Measurements from ENCODE around the gene SLC32A1. TPM values are rescaled to one million over a fixed set of nuclear protein-coding genes. Genes with fewer than 3 reads are reported as not detected.

SLC32A1 gene
- total RNA-seq, 4 donors from 2014 or later: not detected

DNA sequence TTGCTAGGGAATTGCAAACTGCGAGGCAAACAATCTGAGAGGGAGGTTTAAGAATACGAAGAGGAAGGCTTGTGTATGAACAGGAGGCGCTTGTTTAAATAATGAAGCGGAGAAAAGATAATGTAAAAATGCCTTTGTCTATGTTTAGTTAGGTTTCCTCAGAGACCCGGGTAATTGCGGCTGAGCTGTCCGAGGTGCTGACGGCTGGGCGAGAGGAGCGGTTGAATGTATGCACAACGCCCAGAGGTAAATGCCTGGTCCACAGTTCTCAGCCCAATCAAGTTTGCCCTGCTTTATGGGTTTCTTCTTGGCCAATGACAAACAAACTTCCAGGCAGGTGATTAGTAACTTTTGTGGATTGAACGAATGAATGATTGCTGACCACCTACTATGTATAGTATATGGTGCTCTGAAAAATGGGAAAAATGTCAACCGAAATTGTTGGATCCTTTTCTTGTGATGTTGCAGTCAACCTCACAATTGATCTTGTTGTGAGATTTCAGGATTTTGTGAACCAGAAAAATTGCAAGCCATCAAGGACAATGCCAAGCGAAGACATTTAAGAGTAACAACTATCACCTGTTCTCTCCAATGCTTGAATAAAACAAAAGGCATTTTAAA is 38.3 kb upstream of the SLC32A1 start:
- WGBS, 2 donors: 13 to 15% methylated on average over 14 of the region's 14 CpGs
- Histone ChIP-seq H3K4me3 (no peak overlapping the region), H3K4me1 (no peaks in the 10 kb centered on the region), H3K27ac (no peak overlapping the region), H3K27me3 (no peaks in the 10 kb centered on the region), H3K9me3 (no peaks in the 10 kb centered on the region), H3K36me3 (no peaks in the 10 kb centered on the region)
- TF ChIP-seq EP300 (IDR thresholded peaks at IDR 0.05): no peak
- no peak for TF ChIP-seq POLR2A (IDR thresholded peaks at IDR 0.05)
- TF ChIP-seq, protein P1, sequence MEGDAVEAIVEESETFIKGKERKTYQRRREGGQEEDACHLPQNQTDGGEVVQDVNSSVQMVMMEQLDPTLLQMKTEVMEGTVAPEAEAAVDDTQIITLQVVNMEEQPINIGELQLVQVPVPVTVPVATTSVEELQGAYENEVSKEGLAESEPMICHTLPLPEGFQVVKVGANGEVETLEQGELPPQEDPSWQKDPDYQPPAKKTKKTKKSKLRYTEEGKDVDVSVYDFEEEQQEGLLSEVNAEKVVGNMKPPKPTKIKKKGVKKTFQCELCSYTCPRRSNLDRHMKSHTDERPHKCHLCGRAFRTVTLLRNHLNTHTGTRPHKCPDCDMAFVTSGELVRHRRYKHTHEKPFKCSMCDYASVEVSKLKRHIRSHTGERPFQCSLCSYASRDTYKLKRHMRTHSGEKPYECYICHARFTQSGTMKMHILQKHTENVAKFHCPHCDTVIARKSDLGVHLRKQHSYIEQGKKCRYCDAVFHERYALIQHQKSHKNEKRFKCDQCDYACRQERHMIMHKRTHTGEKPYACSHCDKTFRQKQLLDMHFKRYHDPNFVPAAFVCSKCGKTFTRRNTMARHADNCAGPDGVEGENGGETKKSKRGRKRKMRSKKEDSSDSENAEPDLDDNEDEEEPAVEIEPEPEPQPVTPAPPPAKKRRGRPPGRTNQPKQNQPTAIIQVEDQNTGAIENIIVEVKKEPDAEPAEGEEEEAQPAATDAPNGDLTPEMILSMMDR (IDR thresholded peaks at IDR 0.05): no peak
- peak in 1 of 2 donors; percentile 12 for DNase-seq (ENCODE audit: low spot score in 2 of 2)

DNA sequence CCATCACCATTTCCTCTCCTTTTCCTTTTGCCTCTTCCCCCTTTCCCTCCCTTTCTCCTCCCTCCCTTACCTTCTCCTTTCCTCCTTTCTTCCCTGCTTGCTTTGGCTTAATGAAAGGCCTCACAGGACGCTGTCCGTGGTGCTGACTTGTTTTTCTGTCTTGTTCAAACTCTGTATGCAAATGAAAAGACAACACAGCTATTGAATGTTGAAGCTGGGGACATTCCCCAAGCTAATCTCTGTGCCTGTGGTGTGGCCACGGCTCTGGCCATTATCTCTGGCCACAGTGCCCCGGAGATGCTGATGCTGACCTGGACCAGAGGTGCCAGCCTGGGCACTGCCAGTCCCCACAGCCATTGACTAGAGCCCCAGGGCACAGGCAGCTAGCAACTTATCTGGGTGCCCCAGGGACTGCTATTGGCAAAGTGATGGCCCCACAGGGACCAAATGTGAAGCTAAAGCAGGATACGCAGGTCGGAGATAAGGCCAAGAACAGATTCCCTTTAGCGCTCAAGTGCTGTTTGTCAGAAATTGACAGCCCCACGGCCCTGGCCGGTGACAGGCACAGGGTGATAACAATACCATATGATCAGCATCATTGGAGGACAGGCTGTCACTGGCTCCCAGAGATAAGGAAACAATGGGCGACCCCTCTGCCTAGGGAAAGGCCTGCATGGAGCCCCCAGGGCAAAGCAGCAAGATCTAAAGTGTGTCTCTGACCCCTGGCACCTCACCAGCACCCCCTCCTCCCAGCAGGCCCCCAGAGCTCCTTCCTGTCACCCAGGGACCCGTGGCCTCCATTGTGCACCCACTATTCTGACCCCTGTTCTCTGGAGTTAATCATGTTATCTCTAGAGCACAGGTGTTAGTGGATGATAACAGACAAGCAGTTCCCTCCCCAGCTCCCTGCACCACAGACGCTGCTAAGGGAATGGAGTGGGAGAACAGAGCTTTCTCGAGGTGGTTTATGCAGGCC is 31.6 kb upstream of the SLC32A1 start:
- H3K27ac ChIP-seq: no peak overlapping the region
- H3K4me3 ChIP-seq: no peak overlapping the region
- TF ChIP-seq, protein P1 (IDR thresholded peaks at IDR 0.05): no peak
- TF ChIP-seq POLR2A (IDR thresholded peaks at IDR 0.05): no peak
- no peak for TF ChIP-seq EP300 (IDR thresholded peaks at IDR 0.05)
- no peaks in the 10 kb centered on the region for H3K36me3 ChIP-seq
- 31% methylated on average over 13 of the region's 13 CpGs for WGBS, 2 donors
- no peaks in the 10 kb centered on the region for H3K9me3 ChIP-seq
- DNase-seq (ENCODE audit: low spot score in 2 of 2): peak in 1 of 2 donors; percentile 42
- H3K4me1 ChIP-seq: no peaks in the 10 kb centered on the region
- no peaks in the 10 kb centered on the region for H3K27me3 ChIP-seq

DNA sequence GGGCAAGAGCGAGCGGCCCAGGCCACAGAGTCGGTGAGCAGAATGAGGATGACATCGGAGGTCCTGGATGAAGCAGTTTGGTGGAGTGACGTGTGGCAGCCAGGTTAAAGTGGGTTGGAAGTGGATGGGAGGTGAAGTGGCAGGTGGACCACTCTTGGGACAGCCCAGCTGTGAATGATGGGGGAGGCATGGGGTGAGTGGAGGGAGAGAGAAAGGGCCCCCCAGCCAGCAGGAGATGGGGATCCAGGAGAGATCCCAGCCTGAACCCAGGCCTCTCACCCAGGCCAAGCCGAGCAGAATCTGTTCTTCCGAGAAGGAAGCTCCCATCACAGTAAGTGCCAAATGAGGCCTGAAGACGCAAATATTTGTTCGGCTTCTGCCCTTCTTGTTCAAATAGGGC is 27.0 kb upstream of the SLC32A1 start:
- Histone ChIP-seq H3K4me1 (no peaks in the 10 kb centered on the region), H3K9me3 (no peaks in the 10 kb centered on the region), H3K27ac (no peak overlapping the region), H3K36me3 (no peaks in the 10 kb centered on the region), H3K4me3 (no peak overlapping the region), H3K27me3 (peaks cover 0 to 19% of the 10 kb centered on the region in 2 donors)
- WGBS, 2 donors: 69 to 75% methylated on average over 9 of the region's 9 CpGs
- DNase-seq (ENCODE audit: low spot score in 2 of 2): no peak
- TF ChIP-seq POLR2A (IDR thresholded peaks at IDR 0.05): no peak
- TF ChIP-seq, protein P1 (IDR thresholded peaks at IDR 0.05): no peak
- no peak for TF ChIP-seq EP300 (IDR thresholded peaks at IDR 0.05)

DNA sequence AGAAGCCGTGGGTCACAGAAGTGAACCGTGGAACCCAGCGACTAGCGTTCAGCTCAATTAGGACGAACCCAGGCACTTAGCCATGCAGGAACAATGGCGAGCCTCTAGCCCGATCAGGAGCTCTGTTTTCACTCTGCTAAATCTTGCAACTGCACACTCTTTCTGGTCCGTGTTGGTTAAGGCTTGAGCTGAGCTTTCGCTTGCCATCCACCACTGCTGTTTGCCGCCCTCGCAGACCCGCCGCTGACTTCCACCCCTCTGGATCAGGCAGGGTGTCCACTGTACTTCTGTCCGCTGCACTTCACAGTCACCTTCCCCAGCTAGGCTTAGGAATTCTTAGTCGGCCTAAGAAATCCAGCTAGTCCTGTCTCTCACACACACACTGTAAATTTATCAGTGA is 25.7 kb upstream of the SLC32A1 start:
- no peak for DNase-seq (ENCODE audit: low spot score in 2 of 2)
- 81 to 82% methylated on average over 15 of the region's 15 CpGs for WGBS, 2 donors
- no peaks in the 10 kb centered on the region for H3K4me1 ChIP-seq
- peaks cover 0 to 23% of the 10 kb centered on the region in 2 donors for H3K27me3 ChIP-seq
- H3K36me3 ChIP-seq: no peaks in the 10 kb centered on the region
- TF ChIP-seq POLR2A (IDR thresholded peaks at IDR 0.05): no peak
- no peak for TF ChIP-seq EP300 (IDR thresholded peaks at IDR 0.05)
- TF ChIP-seq, protein P1 (IDR thresholded peaks at IDR 0.05): no peak
- H3K9me3 ChIP-seq: no peaks in the 10 kb centered on the region
- H3K27ac ChIP-seq: no peak overlapping the region
- H3K4me3 ChIP-seq: no peak overlapping the region

DNA sequence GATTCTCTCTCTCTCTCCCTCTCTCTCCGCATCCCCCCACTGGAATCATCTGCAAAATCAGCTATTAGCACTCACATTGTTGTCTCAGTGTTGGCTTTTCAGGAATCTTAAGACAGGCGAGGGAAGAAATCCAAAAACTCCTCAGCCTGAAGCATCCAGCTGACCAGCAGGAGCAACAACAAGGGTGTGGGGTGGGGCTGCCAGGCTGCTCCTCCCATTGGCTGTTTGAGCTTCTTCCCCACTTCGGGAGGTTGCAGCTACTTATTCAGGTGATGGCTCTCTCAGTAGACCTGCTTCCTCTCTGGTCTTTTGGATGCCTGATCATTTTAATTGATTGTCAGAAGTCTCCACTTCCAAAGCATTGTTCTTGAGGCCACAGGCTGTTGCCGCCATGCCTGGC is 24.1 kb upstream of the SLC32A1 start:
- Histone ChIP-seq H3K4me1 (no peaks in the 10 kb centered on the region), H3K9me3 (no peaks in the 10 kb centered on the region), H3K36me3 (no peaks in the 10 kb centered on the region), H3K27ac (no peak overlapping the region), H3K27me3 (peaks cover 0 to 23% of the 10 kb centered on the region in 2 donors), H3K4me3 (no peak overlapping the region)
- WGBS, 2 donors: 29 to 48% methylated on average over 4 of the region's 4 CpGs
- TF ChIP-seq EP300 (IDR thresholded peaks at IDR 0.05) (no peak), POLR2A (IDR thresholded peaks at IDR 0.05) (no peak)
- TF ChIP-seq, protein P1 (IDR thresholded peaks at IDR 0.05): no peak
- DNase-seq (ENCODE audit: low spot score in 2 of 2): no peak

Data from tibial nerve (tissue), 4 donors.